NCI-H1694 (cell line): ENCODE results near the gene MCU.

ENCODE experiments used
- DNase-seq: peaks from one replicate; lab custom pipeline; 2025; lab: John Stamatoyannopoulos, UW

The MCU gene

DNA sequence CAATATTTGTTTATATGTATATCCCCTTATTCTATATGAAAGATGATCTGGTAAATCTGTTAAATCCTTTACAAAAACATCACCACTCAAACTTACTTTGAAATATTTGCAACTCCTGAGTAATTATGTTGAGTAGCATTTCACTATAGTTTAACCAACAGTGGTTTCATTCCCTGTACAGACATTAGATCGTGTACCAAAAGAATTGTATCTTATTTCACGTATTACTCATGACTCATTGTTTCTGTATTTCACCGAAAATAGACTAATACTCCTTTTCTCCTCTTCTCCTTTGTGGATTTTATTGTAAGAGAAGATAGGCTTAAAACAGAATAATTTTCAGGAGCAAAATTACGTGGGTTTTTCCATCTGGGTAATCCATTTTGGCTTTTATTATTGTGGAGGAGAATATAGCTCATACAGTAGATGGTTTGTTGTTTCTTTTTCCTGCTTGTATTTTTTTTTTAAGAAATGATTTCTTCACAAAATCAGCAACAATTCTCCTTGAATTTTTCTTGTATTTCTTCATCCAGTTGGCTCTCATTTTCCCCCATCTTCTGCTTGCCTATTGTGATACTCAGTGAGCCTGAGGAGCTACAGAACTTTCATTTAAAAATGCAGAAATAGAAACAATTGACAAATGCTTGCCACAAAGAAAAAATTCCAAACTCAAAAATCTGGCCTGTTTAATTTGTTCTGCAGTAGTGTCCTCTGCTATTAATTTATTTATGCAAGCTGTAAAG, 111.0 kb downstream of the MCU start:
- no peak for DNase-seq

DNA sequence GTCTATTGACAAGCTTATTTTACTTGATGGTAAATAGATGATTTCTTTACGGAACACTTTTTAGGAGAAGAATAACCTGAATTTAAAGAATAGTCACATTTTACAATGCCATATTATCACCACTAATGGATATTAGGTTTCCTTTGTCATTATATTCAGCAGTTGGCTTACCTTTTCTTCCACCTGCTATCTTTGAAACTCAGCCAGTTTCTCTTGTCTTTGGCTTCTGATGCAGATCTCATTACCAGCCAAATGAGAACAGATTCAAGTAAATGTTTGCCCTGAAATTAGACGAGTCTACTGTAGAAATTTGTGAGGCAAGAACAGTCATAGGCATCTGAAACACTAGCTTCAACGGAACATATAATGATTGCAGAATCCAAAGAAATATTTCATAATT, 116.1 kb downstream of the MCU start:
- DNase-seq, result no peak

DNA sequence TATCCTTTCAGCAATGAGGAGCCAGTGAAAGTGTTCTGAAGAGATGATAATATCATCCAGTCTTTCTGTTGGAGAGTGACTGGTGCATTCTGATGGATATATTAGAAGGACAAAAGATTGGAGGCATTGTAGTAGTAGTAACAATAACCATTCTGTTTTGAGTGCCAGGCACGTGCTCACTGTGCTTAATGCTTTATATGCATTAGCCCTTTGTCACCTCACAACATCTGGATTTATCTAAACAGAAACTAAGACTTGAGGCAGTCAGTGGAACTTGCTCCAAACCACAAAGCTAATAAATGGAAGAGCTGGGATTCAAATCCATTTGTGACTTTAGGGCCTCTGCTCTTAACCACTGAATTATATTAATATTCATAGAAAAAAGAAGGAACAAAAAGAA, 117.1 kb downstream of the MCU start:
- DNase-seq, result no peak

DNA sequence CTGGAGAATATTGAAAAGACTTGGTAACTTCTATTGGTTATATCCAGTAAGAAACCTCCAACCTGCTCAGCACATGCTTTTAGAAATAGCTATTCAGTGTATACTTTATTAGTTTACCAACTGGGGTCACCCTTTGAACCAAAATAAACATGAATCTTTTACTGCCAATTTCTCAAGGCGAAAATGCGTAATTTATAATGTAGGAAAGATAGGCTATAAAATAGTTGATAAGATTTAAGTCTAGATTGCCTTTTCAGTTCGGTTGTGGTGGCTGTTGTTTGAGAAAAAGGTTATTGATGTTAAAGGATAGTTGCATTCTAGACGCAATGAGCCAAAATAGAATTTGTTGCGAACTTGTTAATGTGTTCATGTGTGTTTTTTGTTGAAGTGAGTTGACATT, 119.0 kb downstream of the MCU start:
- no peak for DNase-seq

DNA sequence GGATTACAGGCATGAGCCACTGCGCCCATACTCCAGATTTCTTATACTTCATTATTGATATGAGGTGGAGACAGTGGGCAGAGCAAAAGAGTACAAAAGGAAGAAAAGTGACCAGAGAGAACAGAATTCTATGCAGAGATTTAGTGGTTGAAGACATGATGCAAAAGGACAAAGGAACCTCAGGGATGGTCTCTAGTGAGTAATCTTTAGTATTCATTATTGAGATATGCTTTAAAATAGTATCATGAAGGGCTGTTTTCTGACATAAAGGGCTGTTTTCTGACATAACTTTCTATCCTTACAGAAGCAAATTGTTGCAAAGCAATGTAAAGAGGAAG, 120.4 kb downstream of the MCU start:
- no peak for DNase-seq

DNA sequence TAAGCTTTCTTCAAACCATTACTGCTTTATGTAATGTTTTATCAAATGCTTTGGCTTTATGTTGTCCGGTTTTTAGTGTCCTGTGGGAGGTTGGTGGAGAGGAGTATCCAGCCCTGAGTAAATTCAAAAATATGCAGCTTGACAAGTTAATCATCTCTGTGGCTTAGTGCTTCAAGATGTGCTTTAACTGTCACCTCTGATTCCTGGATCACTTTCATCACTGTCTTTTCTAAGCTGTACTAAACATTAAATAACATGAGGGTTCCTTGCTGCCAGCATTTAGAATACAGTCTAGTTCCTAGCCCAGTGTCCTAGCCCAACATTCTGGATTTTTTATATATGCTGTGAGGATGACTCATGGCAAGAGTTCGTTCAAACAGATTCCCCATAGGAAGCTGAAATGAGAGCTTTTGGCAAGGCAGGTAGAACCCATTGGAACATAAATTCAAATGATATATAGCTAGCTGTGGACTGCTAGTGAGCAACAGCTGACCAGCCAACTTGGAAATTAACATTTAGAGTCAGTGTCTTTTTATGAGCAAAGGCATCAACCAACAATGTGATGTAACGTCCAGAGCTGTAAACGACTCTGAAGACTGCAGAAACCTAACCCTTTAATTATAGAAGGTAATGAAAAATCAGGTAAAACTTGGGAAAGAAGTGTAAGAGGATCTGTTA, 120.9 kb downstream of the MCU start:
- no peak for DNase-seq

DNA sequence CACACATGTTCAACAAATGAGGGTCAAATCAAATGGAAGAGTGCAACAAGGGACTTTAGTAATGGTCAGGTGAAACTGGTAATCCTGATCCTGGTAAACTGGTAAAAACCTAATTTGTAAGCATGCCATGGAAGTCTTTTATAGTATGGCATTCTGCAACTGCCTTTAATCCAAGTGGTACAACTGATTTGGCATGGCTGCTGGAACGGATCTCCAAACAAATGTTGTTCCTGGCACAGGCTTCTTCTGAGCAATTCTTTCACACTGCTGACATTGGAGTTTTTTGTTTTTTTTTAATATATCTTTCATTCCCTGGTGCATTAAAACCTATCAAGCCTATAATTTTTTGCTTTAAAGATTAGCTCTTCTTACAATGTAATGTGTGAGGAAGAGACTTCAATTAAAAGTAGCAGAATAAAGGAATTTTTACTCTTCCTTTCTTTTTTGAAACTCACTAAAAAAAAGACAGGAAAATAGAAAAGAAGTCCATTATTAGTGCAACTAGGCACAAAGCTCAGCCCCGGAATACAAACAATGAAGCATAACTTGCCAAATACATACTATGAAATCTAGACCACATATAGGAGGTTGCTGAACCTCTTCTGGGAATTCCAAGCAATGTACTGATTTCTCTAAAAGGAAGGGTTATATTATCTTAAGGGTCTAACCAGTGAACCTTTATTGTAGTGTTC, 122.3 kb downstream of the MCU start:
- no peak for DNase-seq

DNA sequence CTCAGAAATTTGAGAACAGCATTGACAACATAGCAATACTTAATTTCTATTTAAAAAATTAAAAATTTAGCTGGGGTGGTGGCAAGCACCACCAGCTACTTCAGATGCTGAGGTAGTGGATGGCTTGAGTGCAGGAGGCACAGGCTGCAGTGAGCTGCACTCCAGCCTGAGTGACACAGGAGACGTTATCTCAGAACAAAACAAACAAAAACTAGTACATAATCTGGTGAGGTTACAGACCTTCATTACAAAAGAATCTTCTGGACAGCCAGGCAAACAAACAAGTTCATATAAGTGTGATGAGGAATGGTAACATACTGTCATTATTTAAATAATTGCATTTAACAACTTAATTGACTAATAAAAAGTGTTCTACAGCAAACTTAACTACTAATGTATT, 124.6 kb downstream of the MCU start:
- no peak for DNase-seq

DNA sequence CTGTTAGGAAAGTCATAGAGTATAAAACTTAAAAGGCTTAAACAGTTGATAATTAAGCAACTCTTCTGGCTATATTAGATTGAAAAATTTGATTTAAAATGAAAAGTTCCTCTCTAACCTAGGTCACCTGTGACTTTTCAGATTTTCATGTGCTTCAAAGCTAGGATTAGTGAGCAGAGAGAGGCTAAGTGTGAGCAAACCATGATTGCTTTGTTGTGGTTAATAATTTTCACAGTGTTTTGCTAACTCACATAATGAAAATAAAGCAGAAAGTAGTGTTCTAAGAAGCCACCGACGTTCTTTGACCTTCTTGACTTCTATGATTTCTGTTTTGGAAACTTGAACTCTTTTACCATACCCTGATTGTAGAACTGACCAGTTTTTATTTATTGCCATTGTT, 126.1 kb downstream of the MCU start:
- DNase-seq, result no peak

DNA sequence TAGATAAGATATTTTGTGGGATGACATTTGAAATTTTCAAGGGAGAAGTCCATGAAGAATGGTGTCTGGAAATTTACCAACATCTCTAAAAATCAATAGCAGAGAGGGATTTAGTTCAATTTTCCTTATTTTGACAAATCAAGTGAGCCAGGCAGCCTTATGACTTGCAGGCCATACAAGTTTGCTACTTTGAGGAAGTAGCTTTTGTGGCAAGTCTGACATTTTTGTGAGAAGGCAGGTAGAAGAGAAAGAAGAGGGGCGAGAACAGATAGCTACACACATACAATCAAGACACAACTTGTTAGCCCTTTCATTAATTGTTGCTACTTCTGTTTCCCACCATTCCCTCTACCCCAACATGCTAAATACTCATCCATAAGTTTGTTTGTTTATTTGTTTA, 127.1 kb downstream of the MCU start:
- no peak for DNase-seq

DNA sequence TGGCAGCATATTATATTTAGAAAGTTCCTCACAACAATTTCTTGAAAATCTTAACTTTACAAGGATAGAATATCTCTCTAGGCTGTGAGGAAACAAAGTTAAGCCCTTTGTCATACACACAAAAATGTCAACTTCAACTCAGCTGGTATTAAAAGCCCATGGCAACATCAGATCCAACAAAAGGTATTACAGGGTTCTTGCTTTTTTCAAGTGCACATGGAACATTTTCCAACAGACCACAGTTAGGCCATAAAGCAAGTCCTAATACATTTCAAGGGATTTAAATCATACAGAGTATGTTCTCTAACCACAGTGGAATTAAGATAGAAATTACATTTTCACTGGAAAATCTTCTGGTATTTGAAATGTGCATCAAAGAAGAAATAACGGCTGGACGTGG, 129.7 kb downstream of the MCU start:
- DNase-seq, result no peak

DNA sequence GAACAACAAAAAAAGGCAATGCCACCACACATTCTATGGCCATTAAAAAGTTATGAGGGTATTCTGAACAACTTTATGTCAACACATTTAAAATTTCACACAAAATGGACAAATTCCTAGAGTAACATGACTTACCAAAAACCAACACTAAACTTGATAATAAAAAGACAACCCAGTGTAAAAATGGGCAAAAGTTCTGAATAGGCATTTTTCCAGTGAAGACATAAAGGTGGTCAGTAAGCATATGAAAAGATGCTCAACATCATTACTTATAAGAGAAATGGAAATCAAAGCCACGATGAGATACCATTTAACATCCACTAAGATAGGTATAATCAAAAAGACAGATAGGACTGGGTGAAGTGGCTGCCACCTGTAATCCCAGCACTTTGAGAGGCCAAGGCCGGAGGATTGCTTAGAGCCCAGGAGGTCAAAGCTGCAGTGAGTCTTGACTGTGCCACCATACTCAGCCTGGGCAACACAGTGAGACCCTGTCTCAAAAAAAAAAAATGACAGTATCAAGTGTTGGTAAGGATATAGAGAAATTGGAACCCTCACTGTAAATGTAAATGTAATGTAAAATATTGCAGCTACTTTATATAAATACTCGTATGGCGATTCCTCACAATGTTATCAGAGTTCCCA, 130.5 kb downstream of the MCU start:
- no peak for DNase-seq

DNA sequence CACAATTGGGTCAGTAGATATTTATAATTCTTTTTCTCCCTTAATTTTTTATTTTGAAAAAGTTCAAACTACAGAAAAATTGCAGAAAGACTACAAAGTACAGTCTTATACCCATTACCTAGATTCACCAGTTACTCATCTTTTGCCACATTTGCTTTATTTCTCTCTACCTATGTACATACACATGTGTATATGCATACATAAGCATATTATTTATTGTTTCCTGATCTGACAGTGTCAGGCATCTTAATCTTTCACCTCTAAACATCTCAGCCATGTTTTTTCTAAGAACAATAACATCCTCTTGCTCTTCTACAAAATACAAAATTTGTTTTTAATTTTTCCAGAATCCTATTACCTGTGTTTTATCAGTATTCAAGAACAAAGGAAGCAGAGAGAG, 133.2 kb downstream of the MCU start:
- DNase-seq, result no peak

DNA sequence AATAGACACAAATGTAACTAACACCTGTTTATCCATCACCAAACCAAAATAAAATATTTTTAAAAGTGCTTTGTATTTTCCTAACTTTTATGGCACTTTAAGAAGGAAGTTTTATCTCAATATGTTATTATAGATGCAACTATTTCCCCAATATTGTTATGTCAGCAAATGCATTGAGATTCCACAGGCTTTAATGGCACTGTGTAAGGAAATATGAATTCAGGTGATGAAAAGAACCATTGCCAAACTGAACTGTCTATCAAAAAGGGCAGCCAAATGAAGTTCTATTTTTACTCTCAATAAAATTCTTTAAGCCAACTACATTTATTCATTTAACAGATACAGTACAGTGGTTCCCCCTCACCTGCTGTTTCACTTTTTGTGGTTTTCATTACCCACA, 134.4 kb downstream of the MCU start:
- no peak for DNase-seq

DNA sequence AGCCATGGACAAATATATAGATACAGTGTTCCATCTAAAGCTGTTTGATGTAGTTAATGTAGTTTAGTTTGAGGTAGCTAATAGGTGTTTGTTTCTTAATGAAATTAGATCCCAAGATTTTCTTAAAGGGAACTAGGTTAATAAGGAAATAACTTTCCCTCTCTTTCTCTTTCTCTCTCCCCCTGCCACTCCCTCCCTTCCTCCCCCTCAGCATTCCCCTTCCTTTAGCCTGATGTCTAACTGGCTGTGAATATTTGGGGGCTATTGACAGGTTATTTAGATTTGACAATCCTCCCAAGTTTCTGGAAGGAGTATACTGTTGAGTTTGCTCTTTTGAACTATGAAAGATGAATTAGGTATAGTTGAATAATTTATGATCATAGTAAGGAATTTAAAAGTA, 136.4 kb downstream of the MCU start:
- no peak for DNase-seq

DNA sequence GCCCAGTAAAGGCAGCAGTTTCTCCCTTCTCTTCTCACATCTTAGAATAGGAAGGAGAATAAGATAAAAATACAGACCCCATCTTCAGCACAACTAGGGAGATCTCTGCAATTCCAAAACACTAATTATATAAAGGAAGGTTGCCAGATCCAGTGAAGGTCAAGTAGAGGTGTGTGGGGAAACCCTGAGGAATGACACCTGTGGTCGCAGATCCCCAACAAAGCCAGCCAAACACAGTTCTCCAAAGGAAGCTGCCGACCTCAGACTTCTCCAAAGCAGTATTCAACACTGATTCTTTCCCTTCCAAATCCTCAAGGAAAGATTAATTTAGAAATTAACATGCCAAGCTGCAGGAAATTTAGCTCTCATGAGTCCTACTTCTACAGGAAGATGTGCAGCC, 138.7 kb downstream of the MCU start:
- no peak for DNase-seq

DNA sequence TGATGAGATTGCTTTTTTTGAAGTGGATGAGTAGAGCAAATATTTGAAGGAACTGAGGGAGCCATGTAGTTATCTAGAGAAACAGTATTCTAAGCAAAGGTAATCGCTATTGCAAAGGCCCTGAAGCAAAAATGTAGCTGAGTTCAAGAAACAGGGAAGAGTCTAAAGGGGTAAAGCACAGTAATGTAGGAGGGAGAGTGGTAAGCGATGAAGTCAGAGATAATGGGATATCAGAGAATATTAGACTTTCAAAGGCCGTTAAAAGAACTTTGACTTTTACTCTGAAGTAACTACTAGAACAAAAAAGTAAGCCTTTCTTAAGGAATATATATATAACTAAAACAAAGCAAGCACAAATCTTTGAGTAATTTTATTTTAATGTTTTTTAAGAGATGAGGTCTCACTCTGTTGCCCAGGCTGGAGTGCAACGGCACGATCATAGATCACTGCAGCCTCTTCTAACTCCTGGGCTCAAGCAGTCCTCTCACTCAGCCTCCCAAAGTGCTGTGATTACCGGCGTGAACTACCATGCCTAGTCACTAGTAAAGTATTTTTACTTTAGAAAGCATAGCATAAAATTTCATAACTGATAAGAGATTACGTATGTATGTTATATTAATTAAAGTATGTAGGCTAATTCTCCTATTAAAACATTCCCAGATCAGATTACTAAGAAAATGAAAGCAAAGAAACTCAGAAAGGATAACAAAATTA, 139.9 kb downstream of the MCU start:
- no peak for DNase-seq

DNA sequence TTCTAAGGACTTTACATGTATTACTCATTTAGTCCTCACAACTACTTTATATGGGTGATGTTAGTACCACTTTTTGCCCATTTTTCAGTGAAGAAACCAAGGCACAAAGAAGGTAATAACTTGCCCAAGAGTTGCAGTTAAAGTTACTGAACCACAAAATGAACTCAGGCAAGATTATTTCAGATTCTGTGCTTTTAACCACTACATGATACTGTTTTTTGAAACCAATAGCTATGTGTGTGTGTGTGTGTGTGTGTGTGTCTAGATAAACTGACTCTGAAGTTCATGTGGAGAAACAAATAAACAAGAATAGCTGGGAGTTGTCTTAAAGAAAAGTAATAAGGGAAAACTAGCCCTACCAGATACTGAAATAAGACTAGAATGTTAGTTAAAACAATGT, 140.8 kb downstream of the MCU start:
- no peak for DNase-seq

DNA sequence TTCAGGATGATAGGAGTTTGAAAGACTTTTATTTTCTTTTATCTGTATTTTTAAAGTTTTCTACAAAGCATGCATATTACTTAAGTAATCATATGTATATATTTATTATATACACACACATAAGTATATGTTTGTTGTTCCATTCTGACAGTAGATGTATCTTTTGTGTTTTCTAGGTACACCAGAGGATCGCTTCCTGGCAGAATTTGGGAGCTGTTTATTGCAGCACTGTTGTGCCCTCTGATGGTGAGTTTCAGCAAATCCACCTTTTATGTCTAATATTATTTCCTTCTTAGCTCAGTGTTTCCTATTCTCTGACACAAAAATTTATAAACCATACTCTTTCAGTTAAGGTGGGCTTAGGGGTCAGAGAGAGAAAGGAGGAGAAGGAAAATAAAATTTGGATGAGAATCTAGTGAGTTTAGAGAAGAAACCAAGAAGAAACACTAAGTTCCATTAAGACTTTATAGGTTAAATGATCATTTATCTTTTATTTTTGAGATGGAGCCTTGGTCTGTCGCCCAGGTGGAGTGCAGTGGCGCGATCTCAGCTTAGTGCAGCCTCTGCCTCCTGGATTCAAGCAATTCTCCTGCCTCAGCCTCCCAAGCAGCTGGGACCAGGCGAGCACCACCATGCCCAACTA, 142.4 kb downstream of the MCU start:
- DNase-seq, result peak; percentile 38

DNA sequence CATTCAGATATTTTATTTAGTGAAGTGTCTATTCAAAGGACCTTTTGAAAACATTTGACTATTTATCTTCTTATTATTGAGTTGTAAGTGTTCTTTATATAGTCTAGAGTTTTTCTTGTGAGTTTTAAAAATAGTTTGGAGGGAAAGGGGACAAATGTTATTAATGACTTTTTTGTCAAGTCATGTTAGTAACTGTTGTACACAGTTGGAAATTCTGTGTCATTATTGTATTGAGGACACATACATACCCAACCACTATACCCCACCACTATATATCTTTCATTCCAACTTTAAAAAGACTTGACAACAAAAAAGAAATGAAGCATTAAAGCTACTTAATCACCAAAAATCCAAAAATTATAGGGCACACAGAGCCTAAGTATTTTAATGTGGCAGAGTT, 148.4 kb downstream of the MCU start:
- DNase-seq, result no peak

DNA sequence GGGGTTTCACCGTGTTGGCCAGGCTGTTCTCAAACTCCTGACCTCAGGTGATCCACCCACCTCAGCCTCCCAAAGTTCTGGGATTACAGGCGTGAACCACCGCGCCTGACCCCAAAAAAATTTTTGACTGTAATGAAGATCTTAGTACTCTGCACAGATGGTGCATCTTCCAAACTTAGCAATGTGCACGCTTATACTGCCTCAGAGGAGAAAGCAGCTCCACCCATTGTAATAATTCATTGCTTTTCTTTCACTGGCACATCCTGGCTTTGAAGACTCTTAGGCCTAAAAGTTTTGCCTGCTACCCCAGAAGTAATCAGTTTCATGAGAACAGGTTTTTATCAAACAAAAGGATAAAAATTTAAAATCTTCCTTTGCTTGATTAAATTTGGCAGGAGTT, 149.5 kb downstream of the MCU start:
- DNase-seq, result no peak

DNA sequence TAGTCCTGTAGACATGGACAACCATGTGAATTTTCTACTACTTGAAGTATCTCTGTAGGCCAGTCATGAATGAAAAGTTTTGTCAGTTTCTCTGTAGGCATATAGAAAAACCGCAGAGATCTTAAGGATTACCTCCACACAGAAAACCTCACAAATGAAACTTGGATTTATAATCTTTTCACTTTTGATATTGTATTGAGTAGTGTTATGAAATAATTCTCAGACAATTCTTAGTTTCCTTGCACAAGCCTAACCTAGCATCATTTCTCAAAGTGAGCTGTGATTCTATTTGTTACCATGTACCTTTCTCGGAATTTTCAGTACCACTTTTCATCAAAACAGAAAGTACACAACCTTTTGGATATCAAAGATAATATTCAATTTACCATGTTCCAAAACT, 150.2 kb downstream of the MCU start:
- DNase-seq, result no peak
